WTC11 (cell line): ENCODE measurements around the gene FBLN2. TPM values are rescaled to one million over a fixed set of nuclear protein-coding genes. Genes with fewer than 3 reads are reported as not detected.

Source experiments
- ATAC-seq: fragments of 200-7000 bp; cut with Tn5 transposase; 2 replicates; pipeline ENCODE4 v1.10.0; 2021; ENCODE audit warnings: mild to moderate bottlenecking, moderate library complexity
- CTCF ChIA-PET: fragments of 300-600 bp; sonication (Branson Sonifier 250); formaldehyde crosslinking; loops from one replicate; lab custom pipeline; 2021; ENCODE audit warnings: antibody characterized with exemption; lab: Charles Lee
- POLR2A ChIA-PET: fragments of 350-600 bp; sonication (Branson Sonifier 250); formaldehyde crosslinking; loops from one replicate; lab custom pipeline; 2021; ENCODE audit warnings: antibody characterized with exemption; lab: Charles Lee
- DNase-seq: peaks from one replicate; pipeline ENCODE4 v3.0.0; 2021; ENCODE audit warnings: low spot score
- H3K27ac Mint-ChIP-seq: 2 replicates; pipeline ENCODE4 v1.8.0; 2021; ENCODE audit warnings: mixed read lengths
- H3K27me3 Mint-ChIP-seq: 2 replicates; pipeline ENCODE4 v1.8.0; 2021; ENCODE audit warnings: low read depth, mild to moderate bottlenecking, moderate library complexity, mixed read lengths
- H3K36me3 Mint-ChIP-seq: 2 replicates; pipeline ENCODE4 v1.8.0; 2021; ENCODE audit warnings: mixed read lengths
- H3K4me1 Mint-ChIP-seq: 2 replicates; pipeline ENCODE4 v1.8.0; 2022; ENCODE audit warnings: mixed read lengths
- H3K4me3 Mint-ChIP-seq: 2 replicates; pipeline ENCODE4 v1.8.0; 2021; ENCODE audit warnings: mild to moderate bottlenecking, moderate library complexity, mixed read lengths
- H3K9me3 Mint-ChIP-seq: 2 replicates; pipeline ENCODE4 v1.8.0; 2021; ENCODE audit warnings: mixed read lengths
- ATF1 ChIP-seq: sonication (generic); formaldehyde crosslinking; IDR thresholded peaks from 2 replicates; pipeline ENCODE4 v1.8.1; 2023; ENCODE audit warnings: mild to moderate bottlenecking, moderate library complexity, missing genetic modification reagents
- CDX4 ChIP-seq: fragments of 250-450 bp; sonication (Bioruptor Pico); IDR thresholded peaks from 2 replicates; pipeline ENCODE4 v1.9.0; 2021; ENCODE audit warnings: moderate library complexity, mild to moderate bottlenecking, inconsistent platforms, borderline replicate concordance
- CREB1 ChIP-seq: sonication (generic); formaldehyde crosslinking; IDR thresholded peaks from 2 replicates; pipeline ENCODE4 v1.8.0; 2023; ENCODE audit warnings: mild to moderate bottlenecking, missing genetic modification reagents
- CREM ChIP-seq: sonication (generic); formaldehyde crosslinking; IDR thresholded peaks from 2 replicates; pipeline ENCODE4 v1.8.1; 2022; ENCODE audit warnings: mild to moderate bottlenecking, missing genetic modification reagents, moderate library complexity
- E2F5 ChIP-seq: sonication (generic); formaldehyde crosslinking; IDR thresholded peaks from 2 replicates; pipeline ENCODE4 v1.8.1; 2022; ENCODE audit warnings: mild to moderate bottlenecking, moderate library complexity, missing genetic modification reagents
- ELF4 ChIP-seq: sonication (generic); formaldehyde crosslinking; IDR thresholded peaks from 2 replicates; pipeline ENCODE4 v1.8.1; 2022; ENCODE audit warnings: low read depth, mild to moderate bottlenecking, moderate library complexity, missing genetic modification reagents
- EMX1 ChIP-seq: fragments of 250-450 bp; sonication (Bioruptor Pico); IDR thresholded peaks from 2 replicates; pipeline ENCODE4 v1.8.0; 2021; ENCODE audit warnings: mild to moderate bottlenecking
- ESRRA ChIP-seq: sonication (generic); formaldehyde crosslinking; IDR thresholded peaks from 2 replicates; pipeline ENCODE4 v1.8.1; 2022; ENCODE audit warnings: mild to moderate bottlenecking, missing genetic modification reagents, borderline replicate concordance
- FOXP1 ChIP-seq: sonication (generic); formaldehyde crosslinking; IDR thresholded peaks from 2 replicates; pipeline ENCODE4 v1.8.0; 2022; ENCODE audit warnings: missing genetic modification reagents, mild to moderate bottlenecking, moderate library complexity, borderline replicate concordance
- GABPB1 ChIP-seq: sonication (generic); formaldehyde crosslinking; IDR thresholded peaks from 2 replicates; pipeline ENCODE4 v1.8.1; 2023; ENCODE audit warnings: mild to moderate bottlenecking, missing genetic modification reagents
- IRF1 ChIP-seq: sonication (generic); formaldehyde crosslinking; IDR thresholded peaks from 2 replicates; pipeline ENCODE4 v1.8.0; 2023; ENCODE audit warnings: missing genetic modification reagents
- JAZF1 ChIP-seq: fragments of 250-450 bp; sonication (Bioruptor Pico); IDR thresholded peaks from 2 replicates; pipeline ENCODE4 v1.9.0; 2021; ENCODE audit warnings: moderate library complexity, mild to moderate bottlenecking, inconsistent platforms
- MXD4 ChIP-seq: fragments of 250-450 bp; sonication (Bioruptor Pico); IDR thresholded peaks from 2 replicates; pipeline ENCODE4 v1.8.0; 2021; ENCODE audit warnings: mild to moderate bottlenecking, moderate library complexity, borderline replicate concordance
- NFE2L1 ChIP-seq: sonication (generic); formaldehyde crosslinking; IDR thresholded peaks from 2 replicates; pipeline ENCODE4 v1.8.1; 2023; ENCODE audit warnings: missing genetic modification reagents
- PRRX2 ChIP-seq: fragments of 250-450 bp; sonication (Bioruptor Pico); IDR thresholded peaks from 2 replicates; pipeline ENCODE4 v1.8.0; 2021; ENCODE audit warnings: mild to moderate bottlenecking
- SP1 ChIP-seq: sonication (generic); formaldehyde crosslinking; conservative IDR thresholded peaks from 2 replicates; pipeline ENCODE4 v1.8.1; 2022; ENCODE audit warnings: missing genetic modification reagents
- TEAD1 ChIP-seq: sonication (generic); formaldehyde crosslinking; IDR thresholded peaks from 2 replicates; pipeline ENCODE4 v1.8.0; 2022; ENCODE audit warnings: mild to moderate bottlenecking, missing genetic modification reagents
- TEAD4 ChIP-seq: sonication (generic); formaldehyde crosslinking; IDR thresholded peaks from 2 replicates; pipeline ENCODE4 v1.8.0; 2022; ENCODE audit warnings: mild to moderate bottlenecking, missing genetic modification reagents
- ZBTB21 ChIP-seq: sonication (generic); formaldehyde crosslinking; IDR thresholded peaks from 2 replicates; pipeline ENCODE4 v1.8.1; 2023; ENCODE audit warnings: mild to moderate bottlenecking, missing genetic modification reagents, borderline replicate concordance
- ZNF121 ChIP-seq: sonication (generic); formaldehyde crosslinking; IDR thresholded peaks from 2 replicates; pipeline ENCODE4 v1.8.0; 2023; ENCODE audit warnings: missing genetic modification reagents
- ZNF138 ChIP-seq: sonication (generic); formaldehyde crosslinking; conservative IDR thresholded peaks from 2 replicates; pipeline ENCODE4 v1.8.1; 2022; ENCODE audit warnings: mild to moderate bottlenecking, moderate library complexity, missing genetic modification reagents
- ZNF317 ChIP-seq: sonication (generic); formaldehyde crosslinking; IDR thresholded peaks from 2 replicates; pipeline ENCODE4 v1.8.1; 2023; ENCODE audit warnings: low read depth, mild to moderate bottlenecking, moderate library complexity, missing genetic modification reagents, borderline replicate concordance
- ZNF396 ChIP-seq: fragments of 250-450 bp; sonication (Bioruptor Pico); IDR thresholded peaks from 2 replicates; pipeline ENCODE4 v1.8.0; 2021; ENCODE audit warnings: mild to moderate bottlenecking, moderate library complexity, borderline replicate concordance
- ZNF416 ChIP-seq: fragments of 250-450 bp; sonication (Bioruptor Pico); IDR thresholded peaks from 2 replicates; pipeline ENCODE4 v1.9.0; 2021; ENCODE audit warnings: mild to moderate bottlenecking, inconsistent platforms
- total RNA-seq: library from RNA; stranded (reverse); gene quantifications from 3 replicates; pipeline ENCODE4 v1.2.3, GENCODE V29; 2021
- TF ChIP-seq, protein P1 (sequence below): sonication (generic); formaldehyde crosslinking; IDR thresholded peaks from 2 replicates; pipeline ENCODE4 v1.8.0; 2023; ENCODE audit warnings: mild to moderate bottlenecking, missing genetic modification reagents

The FBLN2 gene
- total RNA-seq, 1 experiment from 2014 or later: 20.7 TPM

- H3K36me3 Mint-ChIP-seq: no peaks in the 10 kb centered on the region
- peaks cover 4% of the 10 kb centered on the region for H3K9me3 Mint-ChIP-seq
- DNase-seq (no peak), ATAC-seq (no peak)
- POLR2A ChIA-PET: no interaction called here
- TF ChIP-seq CREB1 (CRISPR knock-in tag) (no peak), ZNF396 (no peak), ZNF416 (CRISPR knock-in tag) (no peak), FOXP1 (no peak), CREM (CRISPR knock-in tag) (no peak), TEAD4 (CRISPR knock-in tag) (no peak), MXD4 (CRISPR knock-in tag) (no peak), ZNF138 (no peak), TEAD1 (CRISPR knock-in tag) (no peak), ELF4 (no peak), NFE2L1 (CRISPR knock-in tag) (no peak), IRF1 (CRISPR knock-in tag) (no peak), ATF1 (CRISPR knock-in tag) (no peak)
- no peak overlapping the region for H3K27ac Mint-ChIP-seq
- peaks cover 15% of the 10 kb centered on the region for H3K4me1 Mint-ChIP-seq
- H3K4me3 Mint-ChIP-seq: no peak overlapping the region
- no peaks in the 10 kb centered on the region for H3K27me3 Mint-ChIP-seq
- CTCF ChIA-PET: interaction anchor here (1.0 kb wide), 1 partner anchor 221 kb away, joined by 4 read pairs; no protein-coding TSS in a partner anchor
Observed at GRCh38 chr3:13663781-13664535, 115.0 kb downstream of the FBLN2 start.

DNA sequence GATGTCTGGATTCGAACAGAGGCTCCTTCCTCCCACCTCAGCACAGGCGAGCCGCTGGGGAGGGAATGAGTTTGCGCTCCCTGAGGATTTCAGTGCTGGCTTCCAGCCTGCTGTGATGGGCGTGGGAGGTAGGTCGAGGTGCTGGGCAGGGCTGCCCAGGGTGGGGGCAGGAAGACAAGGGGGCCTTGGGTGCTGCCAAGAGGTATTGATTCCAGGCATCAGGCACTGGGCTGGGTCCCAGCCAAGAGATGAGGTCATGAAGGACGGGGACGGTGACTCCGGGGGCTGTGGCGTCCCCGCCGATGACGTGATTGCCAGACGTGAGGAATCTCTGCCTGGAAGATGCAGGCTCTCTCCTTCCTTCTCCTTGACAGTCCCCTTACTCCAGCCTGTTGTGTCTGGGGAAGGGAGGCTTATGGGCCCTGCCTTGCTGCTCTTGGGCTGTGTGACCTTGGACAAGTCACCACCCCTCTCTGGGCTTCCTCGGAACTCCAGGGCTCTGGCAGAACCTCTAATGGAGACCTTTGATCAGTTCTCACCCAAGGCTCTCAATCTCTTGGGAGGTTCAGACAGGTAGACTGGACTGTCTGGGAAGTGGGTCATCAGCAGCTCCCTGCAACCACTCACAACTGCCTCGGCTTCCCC, 116.8 kb downstream of the FBLN2 start:
- ChIA-PET CTCF (interaction anchor here (1.0 kb wide), 2 partner anchors 9 to 215 kb away, joined by 3 to 4 read pairs; no protein-coding TSS in a partner anchor), POLR2A (no interaction called here)
- Mint-ChIP-seq H3K9me3 (no peaks in the 10 kb centered on the region), H3K4me3 (no peak overlapping the region), H3K27ac (no peak overlapping the region), H3K36me3 (no peaks in the 10 kb centered on the region), H3K4me1 (peaks cover 15% of the 10 kb centered on the region), H3K27me3 (peaks cover 2% of the 10 kb centered on the region; the same call in 1 of the 2 replicates)
- DNase-seq (no peak), ATAC-seq (no peak)
- TF ChIP-seq GABPB1 (CRISPR knock-in tag) (no peak), ZNF121 (CRISPR knock-in tag) (no peak), SP1 (CRISPR knock-in tag) (no peak), ZBTB21 (CRISPR knock-in tag) (no peak), E2F5 (CRISPR knock-in tag) (no peak), TEAD4 (CRISPR knock-in tag) (no peak), ESRRA (CRISPR knock-in tag) (no peak), ZNF317 (CRISPR knock-in tag) (no peak), PRRX2 (CRISPR knock-in tag) (no peak), JAZF1 (CRISPR knock-in tag) (no peak), EMX1 (CRISPR knock-in tag) (no peak), CDX4 (CRISPR knock-in tag) (no peak)
- TF ChIP-seq, protein P1, sequence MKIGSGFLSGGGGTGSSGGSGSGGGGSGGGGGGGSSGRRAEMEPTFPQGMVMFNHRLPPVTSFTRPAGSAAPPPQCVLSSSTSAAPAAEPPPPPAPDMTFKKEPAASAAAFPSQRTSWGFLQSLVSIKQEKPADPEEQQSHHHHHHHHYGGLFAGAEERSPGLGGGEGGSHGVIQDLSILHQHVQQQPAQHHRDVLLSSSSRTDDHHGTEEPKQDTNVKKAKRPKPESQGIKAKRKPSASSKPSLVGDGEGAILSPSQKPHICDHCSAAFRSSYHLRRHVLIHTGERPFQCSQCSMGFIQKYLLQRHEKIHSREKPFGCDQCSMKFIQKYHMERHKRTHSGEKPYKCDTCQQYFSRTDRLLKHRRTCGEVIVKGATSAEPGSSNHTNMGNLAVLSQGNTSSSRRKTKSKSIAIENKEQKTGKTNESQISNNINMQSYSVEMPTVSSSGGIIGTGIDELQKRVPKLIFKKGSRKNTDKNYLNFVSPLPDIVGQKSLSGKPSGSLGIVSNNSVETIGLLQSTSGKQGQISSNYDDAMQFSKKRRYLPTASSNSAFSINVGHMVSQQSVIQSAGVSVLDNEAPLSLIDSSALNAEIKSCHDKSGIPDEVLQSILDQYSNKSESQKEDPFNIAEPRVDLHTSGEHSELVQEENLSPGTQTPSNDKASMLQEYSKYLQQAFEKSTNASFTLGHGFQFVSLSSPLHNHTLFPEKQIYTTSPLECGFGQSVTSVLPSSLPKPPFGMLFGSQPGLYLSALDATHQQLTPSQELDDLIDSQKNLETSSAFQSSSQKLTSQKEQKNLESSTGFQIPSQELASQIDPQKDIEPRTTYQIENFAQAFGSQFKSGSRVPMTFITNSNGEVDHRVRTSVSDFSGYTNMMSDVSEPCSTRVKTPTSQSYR (CRISPR knock-in tag): no peak
